ENCODE data around the gene ZMAT3.

- TF ChIP-seq, protein P1, sequence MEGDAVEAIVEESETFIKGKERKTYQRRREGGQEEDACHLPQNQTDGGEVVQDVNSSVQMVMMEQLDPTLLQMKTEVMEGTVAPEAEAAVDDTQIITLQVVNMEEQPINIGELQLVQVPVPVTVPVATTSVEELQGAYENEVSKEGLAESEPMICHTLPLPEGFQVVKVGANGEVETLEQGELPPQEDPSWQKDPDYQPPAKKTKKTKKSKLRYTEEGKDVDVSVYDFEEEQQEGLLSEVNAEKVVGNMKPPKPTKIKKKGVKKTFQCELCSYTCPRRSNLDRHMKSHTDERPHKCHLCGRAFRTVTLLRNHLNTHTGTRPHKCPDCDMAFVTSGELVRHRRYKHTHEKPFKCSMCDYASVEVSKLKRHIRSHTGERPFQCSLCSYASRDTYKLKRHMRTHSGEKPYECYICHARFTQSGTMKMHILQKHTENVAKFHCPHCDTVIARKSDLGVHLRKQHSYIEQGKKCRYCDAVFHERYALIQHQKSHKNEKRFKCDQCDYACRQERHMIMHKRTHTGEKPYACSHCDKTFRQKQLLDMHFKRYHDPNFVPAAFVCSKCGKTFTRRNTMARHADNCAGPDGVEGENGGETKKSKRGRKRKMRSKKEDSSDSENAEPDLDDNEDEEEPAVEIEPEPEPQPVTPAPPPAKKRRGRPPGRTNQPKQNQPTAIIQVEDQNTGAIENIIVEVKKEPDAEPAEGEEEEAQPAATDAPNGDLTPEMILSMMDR (IDR thresholded peaks at IDR 0.05), result no peak
- TF ChIP-seq POLR2A (IDR thresholded peaks at IDR 0.05), result no peak
These were observed 100.0 kb downstream of the ZMAT3 start for GRCh38 chr3:178971614-178972013.

Data from Peyer's patch (tissue), 4 donors.